ENCODE data around the gene CDH2. TPM values are rescaled to one million over a fixed set of nuclear protein-coding genes. Genes with fewer than 3 reads are reported as not detected.

CDH2 gene
- total RNA-seq, 4 donors from 2014 or later = 0.50 to 2.0 (median 1.4) TPM

DNA sequence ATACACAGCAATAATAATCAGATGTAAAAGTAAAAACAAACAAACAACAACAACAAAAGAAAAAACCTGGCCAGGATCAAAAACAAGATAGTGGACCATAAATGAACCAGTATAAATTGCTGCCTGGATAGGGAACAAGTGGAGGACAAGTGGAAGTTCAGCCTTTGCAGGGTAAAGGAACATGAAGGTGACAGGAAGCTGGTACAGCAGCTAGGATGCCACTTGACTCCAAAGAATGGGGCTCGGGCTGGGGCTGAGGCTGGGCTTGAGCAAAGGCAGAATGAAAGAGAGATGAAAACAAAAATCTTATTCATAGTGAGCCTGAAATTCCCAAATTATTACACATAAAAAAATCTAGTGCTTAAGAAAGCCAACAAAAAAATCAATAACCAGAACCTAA lies 146.5 kb downstream of the CDH2 start:
- DNase-seq (ENCODE audit: low spot score) (no peak), ATAC-seq (ENCODE audit: low FRiP score) (no peak)
- TF ChIP-seq, protein P1, sequence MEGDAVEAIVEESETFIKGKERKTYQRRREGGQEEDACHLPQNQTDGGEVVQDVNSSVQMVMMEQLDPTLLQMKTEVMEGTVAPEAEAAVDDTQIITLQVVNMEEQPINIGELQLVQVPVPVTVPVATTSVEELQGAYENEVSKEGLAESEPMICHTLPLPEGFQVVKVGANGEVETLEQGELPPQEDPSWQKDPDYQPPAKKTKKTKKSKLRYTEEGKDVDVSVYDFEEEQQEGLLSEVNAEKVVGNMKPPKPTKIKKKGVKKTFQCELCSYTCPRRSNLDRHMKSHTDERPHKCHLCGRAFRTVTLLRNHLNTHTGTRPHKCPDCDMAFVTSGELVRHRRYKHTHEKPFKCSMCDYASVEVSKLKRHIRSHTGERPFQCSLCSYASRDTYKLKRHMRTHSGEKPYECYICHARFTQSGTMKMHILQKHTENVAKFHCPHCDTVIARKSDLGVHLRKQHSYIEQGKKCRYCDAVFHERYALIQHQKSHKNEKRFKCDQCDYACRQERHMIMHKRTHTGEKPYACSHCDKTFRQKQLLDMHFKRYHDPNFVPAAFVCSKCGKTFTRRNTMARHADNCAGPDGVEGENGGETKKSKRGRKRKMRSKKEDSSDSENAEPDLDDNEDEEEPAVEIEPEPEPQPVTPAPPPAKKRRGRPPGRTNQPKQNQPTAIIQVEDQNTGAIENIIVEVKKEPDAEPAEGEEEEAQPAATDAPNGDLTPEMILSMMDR (IDR thresholded peaks at IDR 0.05) = no peak

DNA sequence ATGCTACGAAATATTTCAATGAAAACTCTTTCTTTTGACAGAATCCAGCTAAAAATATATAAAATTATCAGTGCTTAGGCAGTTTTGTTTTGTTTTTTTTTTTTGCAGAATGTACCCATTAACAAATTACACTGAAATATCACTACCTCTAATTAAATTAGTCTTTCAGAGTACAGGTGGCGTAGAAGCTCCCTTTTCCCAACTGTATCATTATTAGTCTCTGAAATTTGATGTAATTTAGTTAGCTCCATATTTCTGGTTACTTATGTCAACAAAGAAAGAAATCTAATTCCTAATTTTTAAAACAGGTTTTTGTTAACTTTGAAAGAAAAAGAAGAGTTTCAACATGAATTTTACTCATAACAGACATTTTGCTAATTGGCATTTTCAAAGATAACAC lies 149.2 kb downstream of the CDH2 start:
- ATAC-seq (ENCODE audit: low FRiP score) = no peak
- TF ChIP-seq, protein P1 (IDR thresholded peaks at IDR 0.05) = no peak
- DNase-seq (ENCODE audit: low spot score) = no peak

DNA sequence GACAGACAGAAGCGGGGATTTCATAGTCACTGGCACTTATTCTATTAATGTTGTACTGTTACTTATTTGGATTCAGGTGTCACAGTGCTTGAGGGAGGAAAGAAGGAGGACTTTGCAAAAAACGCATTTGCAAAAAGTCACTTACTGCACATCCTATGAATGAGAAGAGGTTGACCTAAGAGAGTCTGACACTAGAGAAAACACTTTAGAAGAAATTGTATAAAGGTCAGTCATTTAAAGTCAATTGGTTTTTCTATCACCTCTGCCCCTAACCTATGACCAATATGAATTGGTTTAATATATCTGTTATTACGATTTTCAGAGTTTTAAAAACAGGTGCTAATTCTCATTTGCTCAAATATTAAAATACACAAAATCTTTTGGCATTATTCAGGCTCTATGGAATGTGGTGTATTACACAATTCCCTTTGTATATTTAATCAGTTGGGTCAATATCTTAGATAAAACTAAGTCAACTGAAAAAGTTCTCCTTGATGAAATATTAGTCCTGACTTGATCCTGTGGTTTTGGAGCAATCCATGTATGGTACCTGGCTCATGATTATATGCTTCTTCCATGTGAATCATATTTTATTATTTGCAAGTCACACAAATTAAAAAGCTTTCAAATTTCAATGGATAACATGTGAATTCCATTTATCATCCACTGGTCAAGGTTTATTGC lies 157.4 kb downstream of the CDH2 start:
- DNase-seq (ENCODE audit: low spot score) (no peak), ATAC-seq (ENCODE audit: low FRiP score) (no peak)
- TF ChIP-seq, protein P1 (IDR thresholded peaks at IDR 0.05) = no peak

DNA sequence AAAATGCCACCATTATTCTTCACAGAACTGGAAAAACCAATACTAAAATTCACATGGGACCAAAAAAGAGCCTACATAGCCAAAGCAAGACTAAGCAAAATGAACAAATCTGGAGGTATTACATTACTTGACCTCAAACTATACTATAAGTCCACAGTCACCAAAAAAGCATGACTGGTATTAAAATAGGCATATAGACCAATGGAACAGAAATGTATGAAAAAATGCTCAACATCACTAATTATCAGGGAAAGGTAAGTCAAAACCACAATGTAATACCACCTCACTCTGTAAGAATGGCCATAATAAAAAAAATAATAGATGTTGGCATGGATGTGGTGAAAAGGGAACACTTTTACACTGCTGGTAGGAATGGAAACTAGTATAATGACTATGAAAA lies 158.6 kb downstream of the CDH2 start:
- ATAC-seq (ENCODE audit: low FRiP score) (no peak), DNase-seq (ENCODE audit: low spot score) (no peak)
- TF ChIP-seq, protein P1 (IDR thresholded peaks at IDR 0.05) = no peak

DNA sequence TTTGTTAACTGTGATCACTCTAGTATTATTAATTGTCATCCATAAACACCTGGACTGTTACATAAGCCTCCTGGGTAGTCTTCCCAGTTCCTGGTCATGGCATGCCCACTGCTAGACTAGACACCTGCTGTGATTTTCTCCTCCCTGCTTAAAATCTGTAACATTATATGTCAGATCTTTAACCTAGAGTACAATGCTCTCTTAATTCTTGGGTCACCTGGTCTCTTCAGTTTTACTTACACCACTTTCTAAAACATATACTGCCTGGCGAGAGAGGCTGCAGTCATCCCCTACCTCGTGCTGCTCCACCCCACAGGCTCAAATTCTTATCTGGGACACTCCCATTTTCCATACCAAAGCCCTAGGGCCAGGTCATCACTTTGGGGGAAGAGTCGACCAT lies 161.3 kb downstream of the CDH2 start:
- DNase-seq (ENCODE audit: low spot score) (no peak), ATAC-seq (ENCODE audit: low FRiP score) (no peak)
- TF ChIP-seq, protein P1 (IDR thresholded peaks at IDR 0.05) = no peak

DNA sequence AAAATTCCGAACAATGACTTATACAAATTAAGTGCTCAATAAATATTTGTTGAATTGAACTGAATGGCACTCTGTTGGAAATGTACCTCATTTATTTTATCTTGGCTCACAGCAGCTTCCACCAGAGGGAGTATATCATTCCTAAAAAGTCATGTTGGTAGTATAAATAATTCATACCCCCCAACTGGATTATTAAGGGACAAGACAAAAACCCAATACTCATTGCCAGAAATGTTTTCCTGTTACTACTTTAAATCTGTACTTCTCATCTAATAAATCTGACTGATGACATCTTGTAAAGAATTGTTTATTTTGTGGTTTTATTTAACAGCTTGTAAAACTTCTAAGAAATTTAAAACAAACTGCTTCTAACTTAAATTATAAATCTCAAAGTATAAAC lies 163.9 kb downstream of the CDH2 start:
- ATAC-seq (ENCODE audit: low FRiP score) = no peak

DNA sequence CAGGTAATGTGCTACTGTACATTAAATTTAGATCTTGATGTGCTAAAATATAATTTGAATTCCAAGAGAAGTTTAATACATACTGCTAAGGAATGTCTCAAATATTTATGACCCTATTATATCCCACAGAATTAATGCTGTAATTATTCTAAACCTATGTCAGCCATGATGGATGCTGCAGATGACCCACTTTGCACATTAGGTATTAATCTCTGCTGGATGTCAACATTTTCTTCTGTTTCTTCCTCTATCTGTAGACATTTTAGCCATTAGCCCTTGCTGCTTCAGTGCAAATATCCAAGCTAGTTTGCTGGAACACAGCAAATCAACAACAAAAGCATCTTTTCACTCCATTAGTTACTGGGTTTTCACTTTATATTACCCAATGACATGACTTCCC lies 164.6 kb downstream of the CDH2 start:
- DNase-seq (ENCODE audit: low spot score) = no peak
- TF ChIP-seq, protein P1 (IDR thresholded peaks at IDR 0.05) = no peak
- no peak for ATAC-seq (ENCODE audit: low FRiP score)

More for the DNA sequence above, 163.9 kb downstream of the CDH2 start:
- TF ChIP-seq, protein P1 (IDR thresholded peaks at IDR 0.05) = no peak
- DNase-seq (ENCODE audit: low spot score) = no peak
